ENCODE data around the gene TAF9B.
A peak's percentile ranks its signal among the peaks of the same experiment; 100 is the strongest.

The TAF9B gene

DNA sequence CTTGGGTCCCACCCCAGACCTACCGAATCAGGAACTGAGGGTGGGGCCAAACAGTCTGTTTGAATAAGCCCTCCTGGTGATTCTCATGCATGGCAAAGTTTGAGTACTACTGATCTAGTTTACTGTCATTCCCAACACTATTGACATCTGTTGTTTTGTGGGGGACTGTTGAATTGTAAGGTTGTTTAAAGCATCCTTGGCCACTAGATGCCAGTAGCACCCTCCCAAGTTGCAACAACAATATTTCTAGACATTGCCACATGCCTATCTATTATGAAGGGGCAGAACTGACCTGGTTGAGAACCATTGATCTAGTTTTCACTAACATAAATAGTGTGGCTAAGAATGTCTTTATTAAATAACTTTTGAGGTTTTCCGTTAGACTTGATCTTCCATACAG is 15.1 kb downstream of the TAF9B start:
- no peak for DNase-seq (ENCODE audit: low spot score)
- TF ChIP-seq, protein P1, sequence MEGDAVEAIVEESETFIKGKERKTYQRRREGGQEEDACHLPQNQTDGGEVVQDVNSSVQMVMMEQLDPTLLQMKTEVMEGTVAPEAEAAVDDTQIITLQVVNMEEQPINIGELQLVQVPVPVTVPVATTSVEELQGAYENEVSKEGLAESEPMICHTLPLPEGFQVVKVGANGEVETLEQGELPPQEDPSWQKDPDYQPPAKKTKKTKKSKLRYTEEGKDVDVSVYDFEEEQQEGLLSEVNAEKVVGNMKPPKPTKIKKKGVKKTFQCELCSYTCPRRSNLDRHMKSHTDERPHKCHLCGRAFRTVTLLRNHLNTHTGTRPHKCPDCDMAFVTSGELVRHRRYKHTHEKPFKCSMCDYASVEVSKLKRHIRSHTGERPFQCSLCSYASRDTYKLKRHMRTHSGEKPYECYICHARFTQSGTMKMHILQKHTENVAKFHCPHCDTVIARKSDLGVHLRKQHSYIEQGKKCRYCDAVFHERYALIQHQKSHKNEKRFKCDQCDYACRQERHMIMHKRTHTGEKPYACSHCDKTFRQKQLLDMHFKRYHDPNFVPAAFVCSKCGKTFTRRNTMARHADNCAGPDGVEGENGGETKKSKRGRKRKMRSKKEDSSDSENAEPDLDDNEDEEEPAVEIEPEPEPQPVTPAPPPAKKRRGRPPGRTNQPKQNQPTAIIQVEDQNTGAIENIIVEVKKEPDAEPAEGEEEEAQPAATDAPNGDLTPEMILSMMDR (IDR thresholded peaks at IDR 0.05; ENCODE audit: extremely low read depth, insufficient read depth, missing control alignments) = peak; percentile 30
- in situ Hi-C loops (cut with MboI; ENCODE audit: low pct_unique_long_range_greater_than_20kb, low sequenced_read_pairs, unreplicated experiment) = no loop called here

DNA sequence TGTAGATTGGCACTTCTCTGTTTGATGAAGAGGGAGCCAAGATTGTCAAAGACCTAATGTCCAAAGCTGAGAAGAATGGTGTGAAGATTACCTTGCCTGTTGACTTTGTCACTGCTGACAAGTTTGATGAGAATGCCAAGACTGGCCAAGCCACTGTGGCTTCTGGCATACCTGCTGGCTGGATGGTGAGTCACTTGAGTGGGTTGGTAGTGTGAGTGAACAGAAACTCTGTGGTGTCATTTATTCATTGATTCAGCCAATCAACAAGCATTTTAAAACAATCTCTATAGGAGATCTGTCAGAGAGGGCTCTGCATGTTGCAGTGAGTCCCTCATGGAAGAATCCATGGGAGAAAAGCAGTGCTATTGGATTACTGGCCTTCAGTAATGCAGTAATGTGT is 16.3 kb downstream of the TAF9B start:
- DNase-seq (ENCODE audit: low spot score) = no peak
- TF ChIP-seq, protein P1 (IDR thresholded peaks at IDR 0.05; ENCODE audit: extremely low read depth, insufficient read depth, missing control alignments) = no peak
- in situ Hi-C loops (cut with MboI; ENCODE audit: low pct_unique_long_range_greater_than_20kb, low sequenced_read_pairs, unreplicated experiment) = no loop called here

DNA sequence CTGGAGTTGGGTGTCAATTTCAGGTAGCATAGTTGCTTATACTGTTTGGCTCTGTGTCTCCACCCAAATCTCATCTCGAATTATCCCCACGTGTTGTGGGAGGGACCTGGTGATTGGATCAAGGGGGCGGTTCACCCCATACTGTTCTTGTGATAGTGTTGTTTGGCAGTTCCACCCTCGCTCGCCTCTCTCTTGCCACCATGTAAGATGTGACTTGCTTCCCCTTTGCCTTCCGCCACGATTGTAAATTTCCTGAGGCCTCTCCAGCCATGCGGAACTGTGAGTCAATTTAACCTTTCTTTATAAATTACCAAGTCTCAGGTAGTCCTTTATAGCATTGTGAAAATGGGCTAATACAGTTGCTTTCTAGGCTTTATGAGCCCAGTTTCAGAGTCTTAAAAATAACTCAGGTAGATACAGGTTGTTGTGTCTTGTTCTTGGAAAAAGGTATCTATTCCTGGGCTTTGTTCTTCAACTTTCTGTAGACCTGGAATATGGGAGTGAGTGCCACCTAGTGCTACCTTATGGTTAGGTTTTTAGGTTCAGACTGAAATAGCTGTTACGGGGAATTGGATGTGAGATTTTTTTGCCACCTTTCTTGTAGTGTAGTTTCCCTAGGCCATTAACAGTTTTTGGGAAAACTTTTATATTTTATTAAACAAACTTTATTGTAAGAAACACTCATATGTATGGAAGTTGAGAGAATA is 19.8 kb downstream of the TAF9B start:
- no peak for DNase-seq (ENCODE audit: low spot score)

DNA sequence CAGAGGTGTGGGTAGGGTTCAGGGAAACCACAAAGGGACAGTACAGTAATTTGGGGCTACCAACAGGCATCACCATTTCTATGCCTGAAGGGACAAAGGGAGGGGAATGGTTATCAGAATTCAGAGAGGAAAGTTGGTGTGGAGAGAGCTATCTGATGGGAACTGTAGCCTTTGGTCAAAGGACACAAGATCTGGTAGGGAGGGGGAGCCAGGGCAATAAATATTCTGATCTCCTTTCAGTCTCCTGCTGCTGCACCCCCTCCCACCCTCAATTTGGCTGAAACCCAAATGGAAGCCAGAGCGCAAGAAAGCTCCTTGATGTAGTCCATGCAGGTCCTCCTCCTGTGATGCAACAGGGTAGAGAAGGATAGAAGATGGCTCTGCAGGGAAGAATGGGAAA is 20.8 kb downstream of the TAF9B start:
- TF ChIP-seq, protein P1 (IDR thresholded peaks at IDR 0.05; ENCODE audit: extremely low read depth, insufficient read depth, missing control alignments) = no peak
- no peak for DNase-seq (ENCODE audit: low spot score)
- in situ Hi-C loops (cut with MboI; ENCODE audit: low pct_unique_long_range_greater_than_20kb, low sequenced_read_pairs, unreplicated experiment) = no loop called here

More for the DNA sequence above, 19.8 kb downstream of the TAF9B start:
- TF ChIP-seq, protein P1 (IDR thresholded peaks at IDR 0.05; ENCODE audit: extremely low read depth, insufficient read depth, missing control alignments) = peak; percentile 10
- in situ Hi-C loops (cut with MboI; ENCODE audit: low pct_unique_long_range_greater_than_20kb, low sequenced_read_pairs, unreplicated experiment) = no loop called here

DNA sequence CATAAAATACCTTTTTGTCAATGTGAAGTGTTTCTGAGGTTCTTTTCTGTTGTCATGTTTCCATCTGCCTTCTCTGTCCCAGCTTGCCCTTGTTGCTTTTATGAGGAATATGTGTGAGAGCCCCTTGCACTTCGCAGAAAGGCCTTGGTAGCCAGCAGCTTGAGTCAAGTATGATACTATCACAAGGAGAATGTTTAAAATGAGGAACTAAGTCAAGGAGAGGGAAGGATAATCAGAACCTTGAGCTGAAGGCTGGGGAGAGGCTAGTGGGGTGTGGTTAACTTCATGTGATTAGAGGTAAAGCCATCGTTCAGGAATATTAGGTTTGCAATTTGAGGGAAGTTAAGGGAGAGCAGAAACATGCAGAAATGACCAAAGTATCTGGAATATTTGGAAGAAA is 22.7 kb downstream of the TAF9B start:
- in situ Hi-C loops (cut with MboI; ENCODE audit: low pct_unique_long_range_greater_than_20kb, low sequenced_read_pairs, unreplicated experiment) = no loop called here
- no peak for DNase-seq (ENCODE audit: low spot score)
- TF ChIP-seq, protein P1 (IDR thresholded peaks at IDR 0.05; ENCODE audit: extremely low read depth, insufficient read depth, missing control alignments) = no peak

DNA sequence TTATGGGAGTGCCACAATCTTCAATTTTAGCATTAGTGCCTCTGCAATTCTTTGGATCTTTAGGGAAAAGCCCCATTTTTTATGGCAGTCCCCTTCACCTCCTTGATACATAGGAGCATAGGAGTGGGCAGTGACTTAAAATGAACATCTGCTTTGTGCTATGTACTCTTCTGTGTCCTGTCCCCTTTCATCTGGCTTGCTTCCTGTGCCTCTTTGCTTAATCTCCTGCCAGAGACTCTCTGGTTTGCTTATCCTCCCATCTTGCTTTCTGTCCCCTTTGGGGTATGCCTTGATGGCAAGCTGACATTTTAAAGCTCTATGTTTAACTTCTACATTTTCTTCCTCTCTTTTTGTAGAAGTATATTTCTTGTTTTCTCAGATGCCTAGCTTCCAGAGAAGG is 23.1 kb downstream of the TAF9B start:
- TF ChIP-seq, protein P1 (IDR thresholded peaks at IDR 0.05; ENCODE audit: extremely low read depth, insufficient read depth, missing control alignments) = no peak
- in situ Hi-C loops (cut with MboI; ENCODE audit: low pct_unique_long_range_greater_than_20kb, low sequenced_read_pairs, unreplicated experiment) = no loop called here

More for the DNA sequence above, 23.1 kb downstream of the TAF9B start:
- DNase-seq (ENCODE audit: low spot score) = no peak

Data from GM13977 (cell line).